Tibial nerve (tissue), 3 donors: ENCODE results near the gene MYO5A.

ENCODE experiments used
- CTCF ChIP-seq, 5 experiments: fragments of 200-600 bp in 3 of 5; fragments of 450-650 bp in 2 of 5; sonication (generic) in 3 of 5; IDR thresholded peaks; one replicate each; pipeline ENCODE4 v1.5.1; 2016 to 2019; ENCODE audit warnings: antibody characterized with exemption in 5 of 5, mild to moderate bottlenecking in 3 of 5, moderate library complexity in 2 of 5
- POLR2A ChIP-seq, 2 donors: fragments of 450-650 bp; IDR thresholded peaks; one replicate each; pipeline ENCODE4 v1.6.1; 2017; ENCODE audit warnings: antibody characterized with exemption in 2 of 2, mild to moderate bottlenecking in 2 of 2, moderate library complexity in 2 of 2

DNA sequence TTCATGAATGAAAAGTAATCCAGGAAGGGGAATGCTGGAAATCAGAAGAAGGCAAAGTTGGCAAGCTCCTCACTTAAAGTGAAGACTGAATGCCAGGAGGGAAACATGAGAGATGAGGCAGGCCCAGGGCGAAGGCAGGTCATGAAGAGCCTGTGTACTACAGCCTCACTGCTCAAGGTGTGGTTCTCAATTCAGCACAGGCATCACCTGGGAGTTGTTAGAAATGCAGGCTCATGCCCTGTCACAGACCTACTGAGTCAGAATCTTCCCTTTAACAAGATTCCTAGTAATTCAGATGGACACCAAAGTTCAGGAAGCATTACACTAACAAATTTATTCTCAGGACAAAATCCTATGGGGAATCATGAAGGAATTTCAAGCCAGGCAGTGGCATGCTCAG, 14.2 kb downstream of the MYO5A start:
- no peak for TF ChIP-seq CTCF (IDR thresholded peaks at IDR 0.05)
- TF ChIP-seq POLR2A (IDR thresholded peaks at IDR 0.05) = no peak
